ENCODE data around the gene LCN1. TPM values are rescaled to one million over a fixed set of nuclear protein-coding genes. Genes with fewer than 3 reads are reported as not detected.

The LCN1 gene
- polyA plus RNA-seq, 1 donor (not counting 4 experiments of a cell fraction or from before 2014, with no cell fraction given), result not detected

DNA sequence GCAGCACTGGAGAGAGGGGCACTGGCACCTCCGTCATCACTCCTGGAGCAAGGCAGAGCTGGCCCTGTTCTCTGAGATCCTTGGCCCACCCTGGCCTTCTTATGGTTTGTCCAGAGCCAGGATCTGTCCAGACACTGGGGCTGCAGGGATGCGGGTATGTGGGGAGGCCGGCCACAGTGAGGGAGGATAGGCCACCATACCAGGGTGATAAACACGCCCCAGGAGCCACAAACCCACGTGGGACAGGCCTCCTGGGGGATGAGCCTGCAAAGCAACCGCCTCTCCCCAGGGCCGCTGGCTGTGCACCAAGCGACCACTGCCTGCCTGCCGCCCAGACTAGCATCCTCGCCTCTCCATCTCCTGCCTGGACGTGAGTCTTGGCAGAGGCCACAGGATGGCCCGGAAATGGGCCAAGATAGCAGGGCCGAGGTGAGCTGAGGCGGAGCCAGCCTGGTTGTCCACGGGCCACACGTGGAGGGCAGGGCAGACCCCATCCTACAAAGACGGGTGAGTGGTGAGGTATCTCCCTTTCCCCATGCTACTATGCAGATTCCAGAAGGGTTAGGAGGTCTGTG is 29.2 kb downstream of the LCN1 start:
- Histone ChIP-seq H3K27me3 (ENCODE audit: control insufficient read depth, extremely low read depth, insufficient read depth, low read length) (no peaks in the 10 kb centered on the region), H3K36me3 (ENCODE audit: control insufficient read depth in 2 of 2, extremely low read depth in 1 of 2, insufficient read depth in 2 of 2, low read length in 2 of 2) (no peaks in the 10 kb centered on the region), H3K27ac (ENCODE audit: control insufficient read depth, insufficient read depth, low read length) (no peak overlapping the region), H4K20me1 (ENCODE audit: control insufficient read depth, extremely low read depth, insufficient read depth, low read length) (no peaks in the 10 kb centered on the region), H3K9me1 (ENCODE audit: control insufficient read depth, extremely low read depth, insufficient read depth, low read length) (no peaks in the 10 kb centered on the region), H3K9ac (ENCODE audit: control insufficient read depth, extremely low read depth, insufficient read depth, low read length) (no peak overlapping the region), H3K4me3 (ENCODE audit: control insufficient read depth in 2 of 3, extremely low read depth in 1 of 3, insufficient read depth in 2 of 3, low read depth in 1 of 3, low read length in 3 of 3) (no peak overlapping the region), H3K4me1 (ENCODE audit: control insufficient read depth, extremely low read depth, insufficient read depth, low read length) (no peaks in the 10 kb centered on the region), H2AFZ (ENCODE audit: control insufficient read depth, low read length) (no peak overlapping the region), H3K9me3 (ENCODE audit: control insufficient read depth, low read depth, low read length) (no peaks in the 10 kb centered on the region), H3K79me2 (ENCODE audit: control insufficient read depth, insufficient read depth, low read length) (no peaks in the 10 kb centered on the region), H3K4me2 (ENCODE audit: control insufficient read depth, extremely low read depth, insufficient read depth, low read depth, low read length) (no peak overlapping the region)
- FAIRE-seq (no peak), DNase-seq (ENCODE audit: low read depth, low spot score) (no peak)
- TF ChIP-seq, protein P1, sequence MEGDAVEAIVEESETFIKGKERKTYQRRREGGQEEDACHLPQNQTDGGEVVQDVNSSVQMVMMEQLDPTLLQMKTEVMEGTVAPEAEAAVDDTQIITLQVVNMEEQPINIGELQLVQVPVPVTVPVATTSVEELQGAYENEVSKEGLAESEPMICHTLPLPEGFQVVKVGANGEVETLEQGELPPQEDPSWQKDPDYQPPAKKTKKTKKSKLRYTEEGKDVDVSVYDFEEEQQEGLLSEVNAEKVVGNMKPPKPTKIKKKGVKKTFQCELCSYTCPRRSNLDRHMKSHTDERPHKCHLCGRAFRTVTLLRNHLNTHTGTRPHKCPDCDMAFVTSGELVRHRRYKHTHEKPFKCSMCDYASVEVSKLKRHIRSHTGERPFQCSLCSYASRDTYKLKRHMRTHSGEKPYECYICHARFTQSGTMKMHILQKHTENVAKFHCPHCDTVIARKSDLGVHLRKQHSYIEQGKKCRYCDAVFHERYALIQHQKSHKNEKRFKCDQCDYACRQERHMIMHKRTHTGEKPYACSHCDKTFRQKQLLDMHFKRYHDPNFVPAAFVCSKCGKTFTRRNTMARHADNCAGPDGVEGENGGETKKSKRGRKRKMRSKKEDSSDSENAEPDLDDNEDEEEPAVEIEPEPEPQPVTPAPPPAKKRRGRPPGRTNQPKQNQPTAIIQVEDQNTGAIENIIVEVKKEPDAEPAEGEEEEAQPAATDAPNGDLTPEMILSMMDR (optimal IDR thresholded peaks at IDR 0.05 in 1 of 3, IDR thresholded peaks at IDR 0.05 in 1 of 3, conservative IDR thresholded peaks at IDR 0.05 in 1 of 3; ENCODE audit: extremely low read depth in 1 of 3, insufficient read depth in 2 of 3, low read length in 3 of 3), result no peak
- no peak for TF ChIP-seq EZH2 (IDR thresholded peaks at IDR 0.05; ENCODE audit: low read length)
- dilution Hi-C loops (cut with MboI; ENCODE audit: extremely low pct_ligation_motif_present, low sequenced_read_pairs), result no loop called here

DNA sequence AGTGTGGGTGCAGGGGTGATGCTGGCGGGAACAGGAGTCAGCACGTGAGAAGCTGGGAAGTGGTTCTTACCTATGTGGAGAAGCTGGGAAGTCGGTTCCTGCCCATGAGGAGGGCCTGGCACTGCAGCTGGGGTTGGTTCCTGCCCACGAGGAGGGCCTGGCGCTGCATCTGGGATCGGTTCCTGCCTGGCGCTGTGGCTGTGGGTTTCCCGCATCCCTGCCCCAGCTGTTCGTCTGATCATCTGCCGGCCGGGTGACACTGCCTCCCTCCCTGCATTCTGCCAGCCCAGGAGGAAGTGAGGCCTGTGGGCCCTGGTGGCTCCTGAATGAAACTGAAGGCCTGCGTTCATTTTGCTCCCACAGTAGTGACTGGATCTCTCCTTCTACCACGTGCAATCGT is 29.8 kb downstream of the LCN1 start:
- no peak overlapping the region for H3K9ac ChIP-seq (ENCODE audit: control insufficient read depth, extremely low read depth, insufficient read depth, low read length)
- H3K36me3 ChIP-seq (ENCODE audit: control insufficient read depth in 2 of 2, extremely low read depth in 1 of 2, insufficient read depth in 2 of 2, low read length in 2 of 2), result no peaks in the 10 kb centered on the region
- H3K27me3 ChIP-seq (ENCODE audit: control insufficient read depth, extremely low read depth, insufficient read depth, low read length), result no peaks in the 10 kb centered on the region
- no peaks in the 10 kb centered on the region for H3K79me2 ChIP-seq (ENCODE audit: control insufficient read depth, insufficient read depth, low read length)
- H3K27ac ChIP-seq (ENCODE audit: control insufficient read depth, insufficient read depth, low read length), result no peak overlapping the region
- no peak overlapping the region for H3K4me3 ChIP-seq (ENCODE audit: control insufficient read depth in 2 of 3, extremely low read depth in 1 of 3, insufficient read depth in 2 of 3, low read depth in 1 of 3, low read length in 3 of 3)
- DNase-seq (ENCODE audit: low read depth, low spot score) (no peak), FAIRE-seq (no peak)
- TF ChIP-seq EZH2 (IDR thresholded peaks at IDR 0.05; ENCODE audit: low read length), result no peak
- TF ChIP-seq, protein P1 (optimal IDR thresholded peaks at IDR 0.05 in 1 of 3, IDR thresholded peaks at IDR 0.05 in 1 of 3, conservative IDR thresholded peaks at IDR 0.05 in 1 of 3; ENCODE audit: extremely low read depth in 1 of 3, insufficient read depth in 2 of 3, low read length in 3 of 3), result no peak
- H4K20me1 ChIP-seq (ENCODE audit: control insufficient read depth, extremely low read depth, insufficient read depth, low read length), result no peaks in the 10 kb centered on the region
- dilution Hi-C loops (cut with MboI; ENCODE audit: extremely low pct_ligation_motif_present, low sequenced_read_pairs), result no loop called here
- H3K9me1 ChIP-seq (ENCODE audit: control insufficient read depth, extremely low read depth, insufficient read depth, low read length), result no peaks in the 10 kb centered on the region
- H3K4me1 ChIP-seq (ENCODE audit: control insufficient read depth, extremely low read depth, insufficient read depth, low read length), result no peaks in the 10 kb centered on the region
- H2AFZ ChIP-seq (ENCODE audit: control insufficient read depth, low read length), result no peak overlapping the region
- H3K9me3 ChIP-seq (ENCODE audit: control insufficient read depth, low read depth, low read length), result no peaks in the 10 kb centered on the region
- H3K4me2 ChIP-seq (ENCODE audit: control insufficient read depth, extremely low read depth, insufficient read depth, low read depth, low read length), result no peak overlapping the region
